Renal cortical epithelial cell (primary cell): ENCODE data around the gene HIF1AN. TPM values are rescaled to one million over a fixed set of nuclear protein-coding genes. Genes with fewer than 3 reads are reported as not detected.

ENCODE experiments used
- DNase-seq: peaks from one replicate; pipeline ENCODE4 v3.0.0-alpha.2; 2011; ENCODE audit warnings: low read depth
- total RNA-seq: library from RNA; depleted of rRNA; stranded (reverse); fragments of >200 nt; gene quantifications from 2 replicates; pipeline ENCODE4 v1.2.3, GENCODE V29; 2014

Gene HIF1AN
- 6.4 and 20.6 TPM in 2 replicates for total RNA-seq

- peak; percentile 90 for DNase-seq
Measured at GRCh38 chr10:100535715-100536353, at the start of gene HIF1AN. Gene HIF1AN (plus strand): TSS chr10:100535943. CDS start chr10:100535959, 16 bp downstream.

- no peak for DNase-seq
Measured at GRCh38 chr10:100487529-100487928, 48.2 kb upstream of the HIF1AN start.

- no peak for DNase-seq
Measured at GRCh38 chr10:100489396-100489795, 46.3 kb upstream of the HIF1AN start.

- no peak for DNase-seq
Measured at GRCh38 chr10:100490531-100490930, 45.2 kb upstream of the HIF1AN start.

GRCh38 chr10:100496567-100496966 lies 39.2 kb upstream of the HIF1AN start:
- DNase-seq, result no peak

GRCh38 chr10:100498059-100498458 lies 37.7 kb upstream of the HIF1AN start:
- no peak for DNase-seq

- DNase-seq, result no peak
Measured at GRCh38 chr10:100501423-100501822, 34.3 kb upstream of the HIF1AN start.

GRCh38 chr10:100502926-100503494 lies 32.7 kb upstream of the HIF1AN start:
- no peak for DNase-seq

GRCh38 chr10:100504096-100504495 lies 31.6 kb upstream of the HIF1AN start:
- no peak for DNase-seq

- DNase-seq, result no peak
Measured at GRCh38 chr10:100505164-100505563, 30.6 kb upstream of the HIF1AN start.

GRCh38 chr10:100506596-100507356 lies 29.0 kb upstream of the HIF1AN start:
- peak; percentile 46 for DNase-seq

- no peak for DNase-seq
Measured at GRCh38 chr10:100507357-100507732, 28.4 kb upstream of the HIF1AN start.

- no peak for DNase-seq
Measured at GRCh38 chr10:100508266-100508665, 27.5 kb upstream of the HIF1AN start.

- peak; percentile 49 for DNase-seq
Measured at GRCh38 chr10:100508691-100509150, 27.0 kb upstream of the HIF1AN start.

GRCh38 chr10:100509241-100509840 lies 26.4 kb upstream of the HIF1AN start:
- DNase-seq, result no peak

- peak; percentile 15 for DNase-seq
Measured at GRCh38 chr10:100510533-100511308, 25.0 kb upstream of the HIF1AN start.

GRCh38 chr10:100515612-100516011 lies 20.1 kb upstream of the HIF1AN start:
- DNase-seq, result no peak

GRCh38 chr10:100516847-100517246 lies 18.9 kb upstream of the HIF1AN start:
- DNase-seq, result no peak

- peak; percentile 69 for DNase-seq
Measured at GRCh38 chr10:100518761-100519241, 16.9 kb upstream of the HIF1AN start.

GRCh38 chr10:100519311-100520051 lies 16.3 kb upstream of the HIF1AN start, which contains the start of gene SEC31B:
Gene SEC31B (minus strand): TSS chr10:100519861. CDS start chr10:100516952, 2,909 bp downstream.
- DNase-seq, result no peak

- DNase-seq, result peak; percentile 18
Measured at GRCh38 chr10:100520811-100521210, 14.9 kb upstream of the HIF1AN start.
